Astrocyte of the cerebellum (primary cell): Measurements from ENCODE around the gene ZNF283.

Source experiments
- DNase-seq: peaks from one replicate; pipeline ENCODE4 v3.0.0-alpha.2; 2011; ENCODE audit warnings: low read depth
- H3K4me3 ChIP-seq: 2 replicates; pipeline ENCODE4 v1.5.1; 2011; ENCODE audit warnings: mild to moderate bottlenecking, low read depth, low read length, moderate library complexity
- CTCF ChIP-seq: IDR thresholded peaks from 2 replicates; pipeline ENCODE4 v1.5.1; 2012; ENCODE audit warnings: low read length, low read depth, moderate library complexity, mild to moderate bottlenecking; ENCODE audit errors: missing control alignments
- in situ Hi-C: cut with HindIII; loops from 2 replicates; pipeline ENCODE4 v1.10.0; 2017; ENCODE audit warnings: low sequenced_read_pairs

The ZNF283 gene

DNA sequence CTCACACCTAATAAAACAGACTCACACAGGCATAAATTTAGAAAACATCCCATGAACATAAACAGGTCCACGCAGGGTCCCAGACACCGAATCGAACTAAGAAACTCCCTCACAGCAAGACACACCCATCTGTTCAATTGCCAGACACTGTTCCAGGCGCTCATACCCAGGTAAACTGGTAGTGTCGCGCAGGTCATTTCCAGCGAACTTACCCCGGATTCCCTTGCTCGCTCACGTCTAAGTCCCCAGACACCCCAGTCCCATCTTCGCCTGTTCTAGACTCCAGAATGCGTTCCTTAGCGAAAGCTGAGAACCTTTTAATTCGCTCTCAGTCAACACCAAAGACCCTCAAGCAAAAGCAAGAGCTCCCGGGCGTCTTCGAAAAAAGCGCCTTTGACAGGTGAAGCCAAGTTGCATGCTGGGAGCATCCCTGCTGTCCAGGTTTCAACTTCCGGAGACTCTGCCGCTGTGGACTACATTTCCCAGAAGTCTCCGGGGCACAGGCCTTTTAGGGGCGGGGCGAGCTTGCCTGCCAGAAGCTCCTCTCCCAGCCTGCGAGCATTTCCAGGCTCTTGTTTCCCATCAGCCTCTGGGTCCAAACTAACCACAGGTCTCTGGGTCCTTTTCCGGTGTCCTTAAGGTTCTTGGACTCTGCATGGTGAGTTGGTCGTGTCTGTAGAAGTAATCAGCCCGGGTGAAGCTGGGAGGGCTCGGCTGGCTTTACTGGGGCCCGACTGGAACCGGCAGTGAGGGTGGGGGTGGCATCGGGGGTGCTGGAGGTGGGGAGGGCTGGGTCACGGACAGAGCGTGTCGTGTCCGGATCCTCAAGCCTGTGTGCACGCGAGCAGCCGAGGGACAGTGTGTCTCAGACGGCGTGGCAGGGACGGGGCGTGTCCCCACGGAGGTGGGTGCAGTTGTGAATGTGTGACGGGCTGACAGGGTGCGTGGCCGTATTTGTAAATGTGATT, at the start of gene ZNF283:
TSS of gene ZNF283 (plus strand) at position 535 of the 968 bp plus-strand sequence. CDS start 6,184 bp downstream, outside the sequence.
- DNase-seq = peak; percentile 74
- H3K4me3 ChIP-seq = peak within 1 kb of the TSS; percentile 61
- TF ChIP-seq CTCF = no peak
- in situ Hi-C loops = no loop called here

DNA sequence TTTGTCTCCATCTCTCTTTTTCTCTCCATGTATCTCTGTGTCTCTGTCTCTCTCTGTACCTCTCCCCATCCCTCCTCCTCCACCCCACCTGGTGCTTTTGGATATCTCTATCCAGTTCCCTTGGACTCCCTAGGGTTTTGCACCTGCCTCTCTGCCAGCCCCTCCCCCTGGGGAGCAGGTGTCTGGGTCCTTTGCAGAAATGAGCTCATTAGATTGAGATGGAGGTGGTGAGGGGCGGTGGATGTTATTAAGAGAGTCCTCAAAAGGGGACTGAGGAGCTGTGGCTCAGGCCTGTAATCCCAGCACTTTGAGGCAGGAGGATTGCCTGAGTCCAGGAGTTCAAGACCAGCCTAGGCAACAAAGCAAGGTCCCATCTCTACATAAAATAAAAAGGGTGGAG, 48.5 kb upstream of the ZNF283 start:
- H3K4me3 ChIP-seq = no peak overlapping the region
- in situ Hi-C loops = no loop called here
- DNase-seq = no peak
- TF ChIP-seq CTCF = no peak

GRCh38 chr19:43779147-43779819, 47.8 kb upstream of the ZNF283 start:
- in situ Hi-C loops = no loop called here

DNA sequence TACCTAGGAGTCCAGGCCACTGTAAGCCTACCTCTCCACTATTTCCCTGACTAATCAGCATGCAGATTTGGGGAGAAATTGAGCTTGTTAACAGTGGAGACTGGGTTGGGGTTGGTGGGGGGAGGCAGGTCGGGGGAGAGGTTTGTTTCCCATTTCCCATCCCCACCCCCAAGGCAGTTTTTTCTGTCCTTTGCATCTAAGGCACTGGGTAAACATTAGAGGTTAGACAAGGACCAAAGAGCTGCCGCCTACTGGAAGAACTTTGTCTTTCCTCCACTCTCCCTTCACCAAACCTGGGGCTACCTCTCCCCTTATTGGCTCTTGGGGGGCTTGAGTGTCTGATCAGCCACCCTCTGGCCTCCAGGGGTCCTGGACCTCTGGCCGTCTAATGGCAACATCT, 47.3 kb upstream of the ZNF283 start:
- no peak for DNase-seq
- H3K4me3 ChIP-seq = no peak overlapping the region
- TF ChIP-seq CTCF = peak; percentile 16
- in situ Hi-C loops = no loop called here

More at GRCh38 chr19:43779147-43779819, 47.8 kb upstream of the ZNF283 start:
- DNase-seq = no peak
- H3K4me3 ChIP-seq = no peak overlapping the region
- no peak for TF ChIP-seq CTCF

DNA sequence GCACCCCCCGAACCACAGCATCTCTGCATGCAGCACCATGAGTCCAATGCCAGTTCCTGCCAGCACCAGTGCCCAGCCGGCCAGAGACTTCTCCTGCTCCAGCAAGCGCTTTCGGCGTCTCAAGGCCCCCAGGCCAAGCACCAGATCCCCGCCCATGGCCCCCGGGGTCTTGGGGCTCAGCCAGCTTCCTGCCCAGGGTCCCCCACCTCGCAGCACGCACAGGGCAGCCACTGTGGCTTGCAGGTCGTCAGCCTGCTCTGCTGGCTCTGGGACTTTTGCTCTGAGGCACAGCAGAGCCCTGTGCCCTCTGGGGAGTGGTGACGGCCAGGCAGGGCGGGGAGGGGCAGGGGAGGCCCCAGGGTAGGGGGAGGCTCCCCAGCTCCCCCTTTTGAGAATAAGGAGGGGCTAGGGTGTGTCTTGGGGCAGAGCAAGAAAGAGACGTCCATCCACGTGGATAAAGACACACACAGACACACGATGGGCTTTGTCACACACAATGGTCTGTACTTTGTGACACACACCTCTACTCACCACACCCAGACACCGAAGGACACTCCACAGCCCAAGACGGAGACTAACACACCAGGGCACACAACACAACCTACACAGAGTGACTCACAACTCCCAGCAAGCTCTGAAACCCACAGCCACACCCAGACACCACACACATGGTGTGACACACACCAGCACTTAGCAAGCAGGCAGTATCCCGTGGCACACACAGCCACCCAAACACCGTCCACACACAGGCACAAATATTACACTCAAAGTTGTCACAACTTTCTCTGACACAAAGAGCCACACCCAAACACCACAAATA, 46.2 kb upstream of the ZNF283 start, which contains the start of gene KCNN4:
TSS of gene KCNN4 (minus strand) at position 268 of the 820 bp plus-strand sequence. CDS start at position 156, 112 bp downstream.
- in situ Hi-C loops = no loop called here
- DNase-seq = no peak
- no peak for TF ChIP-seq CTCF
- H3K4me3 ChIP-seq = no peak within 1 kb of the TSS

DNA sequence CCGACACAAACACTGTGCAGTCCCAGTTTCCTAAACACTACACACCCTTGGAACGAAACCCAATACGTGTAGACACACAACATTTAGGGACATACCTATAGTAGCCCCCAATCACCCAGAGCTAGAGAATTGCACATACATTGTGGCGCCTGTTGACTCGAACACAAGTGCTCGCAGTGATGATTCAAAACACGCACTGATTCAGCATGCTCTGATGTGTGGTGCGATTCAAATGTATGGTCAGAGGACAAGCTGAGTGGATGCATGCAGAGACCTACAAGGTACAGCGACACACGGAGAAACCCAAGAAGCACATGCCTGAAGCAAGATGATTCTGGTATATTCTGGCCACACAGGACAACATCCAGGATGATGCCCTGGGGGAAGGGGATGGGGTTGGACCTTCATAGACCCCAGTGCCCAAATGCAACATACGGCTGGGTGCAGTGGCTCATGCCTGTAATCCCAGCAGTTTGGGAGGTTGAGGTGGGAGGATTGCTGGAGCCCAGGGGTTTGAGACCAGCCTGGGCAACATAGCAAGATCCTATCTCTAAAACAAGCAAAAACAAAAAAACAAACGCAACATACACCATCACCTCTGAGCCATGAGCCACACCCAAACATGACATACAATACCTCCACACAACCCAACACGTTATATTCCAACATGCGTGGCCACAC, 45.4 kb upstream of the ZNF283 start:
- in situ Hi-C loops = no loop called here
- TF ChIP-seq CTCF = no peak
- H3K4me3 ChIP-seq = no peak overlapping the region
- no peak for DNase-seq
